ENCODE measurements around the gene PACRG.

DNA sequence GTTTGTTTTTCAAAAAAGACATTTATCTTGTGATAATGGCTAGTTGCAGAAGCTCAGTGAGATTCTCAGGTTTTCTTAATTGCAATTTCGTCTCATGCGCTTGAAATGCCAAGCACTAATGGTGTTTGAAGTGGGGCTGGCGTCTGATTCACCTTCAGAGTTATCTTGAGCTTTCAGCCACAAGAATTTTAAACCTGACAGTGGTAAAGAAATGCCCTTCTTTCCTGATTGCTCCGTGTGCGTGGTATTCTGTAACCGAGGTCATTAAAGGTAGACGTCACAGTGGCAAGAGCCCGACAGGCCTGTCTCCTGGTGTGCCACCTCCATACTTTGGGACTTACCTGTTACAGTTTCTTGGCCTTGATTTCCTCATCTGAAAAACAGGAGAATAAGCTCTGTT is 560.3 kb downstream of the PACRG start:
- TF ChIP-seq POLR2AphosphoS5 (IDR thresholded peaks at IDR 0.05; ENCODE audit: insufficient read depth, low read depth, low read length) (no peak), JUN (IDR thresholded peaks at IDR 0.05; ENCODE audit: borderline replicate concordance, insufficient read depth, insufficient read length, low read depth) (no peak), POLR2A (IDR thresholded peaks at IDR 0.05; ENCODE audit: low read depth, low read length) (no peak), GATA2 (IDR thresholded peaks at IDR 0.05; ENCODE audit: insufficient read depth, insufficient read length, low read depth, low read length) (no peak), EZH2 (IDR thresholded peaks at IDR 0.05; ENCODE audit: borderline replicate concordance, low read depth, low read length, severe bottlenecking) (no peak), MYC (IDR thresholded peaks at IDR 0.05; ENCODE audit: low read depth, low read length) (no peak)
- TF ChIP-seq, protein P1, sequence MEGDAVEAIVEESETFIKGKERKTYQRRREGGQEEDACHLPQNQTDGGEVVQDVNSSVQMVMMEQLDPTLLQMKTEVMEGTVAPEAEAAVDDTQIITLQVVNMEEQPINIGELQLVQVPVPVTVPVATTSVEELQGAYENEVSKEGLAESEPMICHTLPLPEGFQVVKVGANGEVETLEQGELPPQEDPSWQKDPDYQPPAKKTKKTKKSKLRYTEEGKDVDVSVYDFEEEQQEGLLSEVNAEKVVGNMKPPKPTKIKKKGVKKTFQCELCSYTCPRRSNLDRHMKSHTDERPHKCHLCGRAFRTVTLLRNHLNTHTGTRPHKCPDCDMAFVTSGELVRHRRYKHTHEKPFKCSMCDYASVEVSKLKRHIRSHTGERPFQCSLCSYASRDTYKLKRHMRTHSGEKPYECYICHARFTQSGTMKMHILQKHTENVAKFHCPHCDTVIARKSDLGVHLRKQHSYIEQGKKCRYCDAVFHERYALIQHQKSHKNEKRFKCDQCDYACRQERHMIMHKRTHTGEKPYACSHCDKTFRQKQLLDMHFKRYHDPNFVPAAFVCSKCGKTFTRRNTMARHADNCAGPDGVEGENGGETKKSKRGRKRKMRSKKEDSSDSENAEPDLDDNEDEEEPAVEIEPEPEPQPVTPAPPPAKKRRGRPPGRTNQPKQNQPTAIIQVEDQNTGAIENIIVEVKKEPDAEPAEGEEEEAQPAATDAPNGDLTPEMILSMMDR (IDR thresholded peaks at IDR 0.05; ENCODE audit: extremely low read depth in 1 of 2, insufficient read depth in 1 of 2, low read depth in 1 of 2, low read length in 2 of 2) = no peak
- TF ChIP-seq, protein P2, sequence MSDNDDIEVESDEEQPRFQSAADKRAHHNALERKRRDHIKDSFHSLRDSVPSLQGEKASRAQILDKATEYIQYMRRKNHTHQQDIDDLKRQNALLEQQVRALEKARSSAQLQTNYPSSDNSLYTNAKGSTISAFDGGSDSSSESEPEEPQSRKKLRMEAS (IDR thresholded peaks at IDR 0.05; ENCODE audit: insufficient read depth, insufficient read length) = no peak
